Left lung (tissue), 10 donors: ENCODE measurements around the gene SNX5. TPM values are rescaled to one million over a fixed set of nuclear protein-coding genes. Genes with fewer than 3 reads are reported as not detected.

Source experiments
- ATAC-seq: fragments of 200-7000 bp; cut with Tn5 transposase; one replicate; pipeline ENCODE4 v1.9.1; 2020; ENCODE audit warnings: moderate library complexity
- DNase-seq, 4 donors: peaks; one replicate each; pipeline ENCODE4 v3.0.0-alpha.2; 2013 to 2020
- H3K27ac ChIP-seq, 2 donors: fragments of 200-600 bp; sonication (generic) in 1 of 2; one replicate each; pipeline versions ENCODE4 v1.5.0 to v1.8.0; 2020 to 2021
- H3K27me3 ChIP-seq, 2 donors: fragments of 200-600 bp; sonication (generic) in 1 of 2; one replicate each; pipeline versions ENCODE4 v1.5.0 to v1.8.0; 2020 to 2021
- H3K36me3 ChIP-seq, 2 donors: fragments of 200-600 bp; sonication (generic) in 1 of 2; one replicate each; pipeline versions ENCODE4 v1.5.0 to v1.8.0; 2020 to 2021
- H3K4me1 ChIP-seq, 2 donors: fragments of 200-600 bp; one replicate each; pipeline ENCODE4 v1.8.0; 2021
- H3K4me3 ChIP-seq, 2 donors: fragments of 200-600 bp; sonication (generic) in 1 of 2; one replicate each; pipeline versions ENCODE4 v1.5.0 to v1.8.0; 2020 to 2021; ENCODE audit warnings: mild to moderate bottlenecking in 1 of 2
- H3K9me3 ChIP-seq, 2 donors: fragments of 200-600 bp; sonication (generic) in 1 of 2; one replicate each; pipeline versions ENCODE4 v1.5.0 to v1.8.0; 2020 to 2021
- intact Hi-C, 2 donors: fragments of 100-400 bp; cut with DNase I; formaldehyde crosslinking; loops; one replicate each; pipeline versions ENCODE4 v1.11.2 to v1.14.2; 2022
- polyA plus RNA-seq, 6 donors: library from polyadenylated mRNA; unstranded; fragments of 120-200 nt; gene quantifications; one replicate each; pipeline ENCODE4 v1.2.1, GENCODE V29; 2013; ENCODE audit not compliant: insufficient read length in 6 of 6
- total RNA-seq, 2 donors: library from RNA; stranded (reverse); fragmentation: NEBNext Ultra II Directional; extraction: Animal tissue kit (Norgen Biotek cat#: 25700); gene quantifications; one replicate each; pipeline ENCODE4 v1.2.1, GENCODE V29; 2021
- TF ChIP-seq, protein P1 (sequence below), 2 donors: fragments of 200-600 bp; sonication (generic) in 1 of 2; IDR thresholded peaks; one replicate each; pipeline versions ENCODE4 v1.5.0 to v1.8.0; 2021; ENCODE audit warnings: antibody characterized with exemption in 2 of 2
- donor health status: DM: no; HTN: yes; CAD: no.
- donor health status: DM: no; HTN: no; CAD: no.

SNX5 gene
- total and polyA plus RNA-seq, 8 donors = 82.0 to 312 (median 247) TPM

DNA sequence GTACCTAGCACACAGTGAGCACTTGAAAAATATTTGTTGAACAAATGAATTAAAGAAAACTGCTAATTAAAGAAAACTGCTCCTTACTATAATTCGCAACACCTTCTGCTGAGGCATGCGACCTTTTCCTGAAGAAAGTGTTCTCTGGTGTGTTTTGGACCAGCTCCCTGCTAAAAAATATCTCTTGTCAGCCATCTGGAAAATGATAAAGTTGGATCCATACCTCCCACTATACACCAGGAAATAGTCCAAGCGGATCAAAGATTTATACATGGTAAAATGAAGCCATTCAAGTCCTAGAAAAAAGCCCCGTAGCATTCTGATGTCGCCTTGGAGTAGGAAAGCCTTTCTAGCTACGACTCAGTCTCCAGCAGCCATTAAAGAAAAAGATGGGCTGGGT, 45.8 kb upstream of the SNX5 start:
- H3K36me3 ChIP-seq = no peaks in the 10 kb centered on the region
- DNase-seq = no peak
- TF ChIP-seq, protein P1, sequence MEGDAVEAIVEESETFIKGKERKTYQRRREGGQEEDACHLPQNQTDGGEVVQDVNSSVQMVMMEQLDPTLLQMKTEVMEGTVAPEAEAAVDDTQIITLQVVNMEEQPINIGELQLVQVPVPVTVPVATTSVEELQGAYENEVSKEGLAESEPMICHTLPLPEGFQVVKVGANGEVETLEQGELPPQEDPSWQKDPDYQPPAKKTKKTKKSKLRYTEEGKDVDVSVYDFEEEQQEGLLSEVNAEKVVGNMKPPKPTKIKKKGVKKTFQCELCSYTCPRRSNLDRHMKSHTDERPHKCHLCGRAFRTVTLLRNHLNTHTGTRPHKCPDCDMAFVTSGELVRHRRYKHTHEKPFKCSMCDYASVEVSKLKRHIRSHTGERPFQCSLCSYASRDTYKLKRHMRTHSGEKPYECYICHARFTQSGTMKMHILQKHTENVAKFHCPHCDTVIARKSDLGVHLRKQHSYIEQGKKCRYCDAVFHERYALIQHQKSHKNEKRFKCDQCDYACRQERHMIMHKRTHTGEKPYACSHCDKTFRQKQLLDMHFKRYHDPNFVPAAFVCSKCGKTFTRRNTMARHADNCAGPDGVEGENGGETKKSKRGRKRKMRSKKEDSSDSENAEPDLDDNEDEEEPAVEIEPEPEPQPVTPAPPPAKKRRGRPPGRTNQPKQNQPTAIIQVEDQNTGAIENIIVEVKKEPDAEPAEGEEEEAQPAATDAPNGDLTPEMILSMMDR (IDR thresholded peaks at IDR 0.05) = no peak
- ATAC-seq = no peak
- H3K9me3 ChIP-seq = no peaks in the 10 kb centered on the region
- H3K4me3 ChIP-seq = no peak overlapping the region
- H3K4me1 ChIP-seq = no peaks in the 10 kb centered on the region
- no peaks in the 10 kb centered on the region for H3K27me3 ChIP-seq
- intact Hi-C loops = no loop called here
- H3K27ac ChIP-seq = no peak overlapping the region

DNA sequence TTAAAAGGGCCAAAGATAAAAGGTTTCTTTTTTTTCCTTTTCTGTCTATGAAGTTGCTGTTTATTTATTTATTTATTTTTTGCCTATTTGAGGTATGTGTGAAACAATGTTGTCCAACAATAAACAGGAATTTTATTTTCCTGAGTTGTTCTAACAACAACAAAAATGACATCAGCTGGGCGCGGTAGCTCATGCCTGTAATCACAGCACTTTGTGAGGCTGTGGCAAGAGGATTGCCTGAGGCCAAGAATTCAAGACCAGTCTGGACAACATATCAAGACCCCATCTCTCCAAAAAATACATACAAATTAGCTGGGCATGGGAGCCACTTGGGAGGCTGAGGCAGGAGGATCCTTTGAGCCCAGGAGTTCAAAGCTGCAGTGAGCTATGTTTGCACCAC, 44.3 kb upstream of the SNX5 start:
- no peak for ATAC-seq
- no peaks in the 10 kb centered on the region for H3K36me3 ChIP-seq
- no peaks in the 10 kb centered on the region for H3K4me1 ChIP-seq
- H3K27me3 ChIP-seq = no peaks in the 10 kb centered on the region
- no peak overlapping the region for H3K4me3 ChIP-seq
- H3K27ac ChIP-seq = no peak overlapping the region
- no peaks in the 10 kb centered on the region for H3K9me3 ChIP-seq
- TF ChIP-seq, protein P1 (IDR thresholded peaks at IDR 0.05) = no peak
- DNase-seq = no peak
- intact Hi-C loops = no loop called here

DNA sequence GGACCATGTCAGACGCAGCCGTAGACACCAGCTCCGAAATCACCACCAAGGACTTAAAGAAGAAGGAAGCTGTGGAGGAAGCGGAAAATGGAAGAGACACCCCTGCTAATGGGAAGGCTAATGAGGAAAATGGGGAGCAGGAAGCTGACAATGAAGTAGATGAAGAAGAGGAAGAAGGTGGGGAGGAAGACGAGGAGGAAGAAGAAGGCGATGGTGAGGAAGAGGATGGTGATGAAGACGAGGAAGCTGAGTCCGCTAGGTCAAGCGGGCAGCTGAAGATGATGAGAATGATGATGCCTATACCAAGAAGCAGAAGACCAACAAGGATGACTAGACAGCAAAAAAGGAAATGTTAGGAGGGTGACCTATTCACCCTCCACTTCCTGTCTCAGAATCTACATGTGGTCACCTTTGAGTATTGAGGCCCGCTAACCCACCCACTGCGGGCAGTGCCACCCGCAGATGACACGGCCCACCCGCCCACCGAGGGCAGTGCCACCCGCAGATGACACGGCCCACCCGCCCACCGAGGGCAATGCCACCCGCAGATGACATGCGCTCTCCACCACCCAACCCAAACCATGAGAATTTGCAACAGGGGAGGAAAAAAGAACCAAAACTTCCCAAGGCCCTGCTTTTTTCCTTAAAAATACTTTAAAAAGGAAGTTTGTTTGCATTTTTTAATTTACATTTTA, 43.5 kb upstream of the SNX5 start:
- no peak overlapping the region for H3K4me3 ChIP-seq
- ATAC-seq = no peak

DNA sequence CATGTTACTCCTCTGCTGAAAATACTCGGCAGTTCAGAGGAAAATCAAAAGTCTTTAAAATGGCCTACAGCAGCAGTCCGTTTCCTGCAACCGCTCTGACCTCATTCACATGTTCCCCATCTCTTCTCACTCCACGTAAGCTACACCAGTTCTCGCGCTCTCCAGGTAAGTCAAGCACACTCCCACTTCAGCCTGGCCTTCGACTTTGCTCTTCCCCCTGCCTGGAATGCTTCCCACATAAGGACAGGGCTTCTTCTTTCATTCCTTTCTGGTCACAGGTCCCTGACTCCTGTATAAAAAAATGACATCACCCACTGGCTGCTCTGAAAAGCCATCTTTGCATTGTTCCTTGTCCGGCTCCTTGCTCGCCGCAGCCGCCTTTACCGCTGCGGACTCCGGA, 42.9 kb upstream of the SNX5 start:
- peaks cover 0 to 5% of the 10 kb centered on the region in 2 donors for H3K4me1 ChIP-seq
- TF ChIP-seq, protein P1 (IDR thresholded peaks at IDR 0.05) = no peak
- H3K4me3 ChIP-seq = no peak overlapping the region
- DNase-seq (no peak), ATAC-seq (no peak)
- H3K36me3 ChIP-seq = no peaks in the 10 kb centered on the region
- intact Hi-C loops = no loop called here
- H3K9me3 ChIP-seq = no peaks in the 10 kb centered on the region
- H3K27ac ChIP-seq = no peak overlapping the region
- no peaks in the 10 kb centered on the region for H3K27me3 ChIP-seq

More for the DNA sequence above, 43.5 kb upstream of the SNX5 start:
- TF ChIP-seq, protein P1 (IDR thresholded peaks at IDR 0.05) = no peak
- Histone ChIP-seq H3K9me3 (no peaks in the 10 kb centered on the region), H3K36me3 (no peaks in the 10 kb centered on the region), H3K27me3 (no peaks in the 10 kb centered on the region), H3K4me1 (peaks cover 0 to 5% of the 10 kb centered on the region in 2 donors), H3K27ac (no peak overlapping the region)
- no peak for DNase-seq
- intact Hi-C loops = no loop called here

DNA sequence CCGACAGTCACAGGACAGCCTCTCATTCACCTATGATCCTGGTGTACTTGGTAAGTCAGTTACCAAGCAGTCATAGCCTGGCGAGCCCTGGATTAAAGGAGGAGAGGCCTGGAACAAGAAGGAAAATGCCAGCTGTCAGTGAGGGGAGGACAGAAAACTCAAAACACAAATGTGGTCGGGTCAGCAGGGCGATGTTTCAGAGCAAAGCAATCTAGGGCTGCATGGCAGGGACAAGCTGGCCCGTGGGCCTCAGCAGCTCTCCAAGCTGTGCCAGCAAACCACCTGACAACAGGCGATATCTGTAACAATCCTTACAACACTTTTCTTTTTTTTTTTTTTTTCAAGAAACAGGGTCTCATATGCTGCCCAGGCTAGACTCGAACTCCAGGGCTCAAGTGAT, 40.5 kb upstream of the SNX5 start:
- TF ChIP-seq, protein P1 (IDR thresholded peaks at IDR 0.05) = no peak
- Histone ChIP-seq H3K27ac (no peak overlapping the region), H3K27me3 (no peaks in the 10 kb centered on the region), H3K36me3 (no peaks in the 10 kb centered on the region), H3K4me1 (peaks cover 4 to 5% of the 10 kb centered on the region in 2 donors), H3K9me3 (no peaks in the 10 kb centered on the region), H3K4me3 (no peak overlapping the region)
- DNase-seq = no peak
- intact Hi-C loops = no loop called here
- ATAC-seq = no peak
